BJ (cell line): Measurements from ENCODE around the gene E2F7. TPM values are rescaled to one million over a fixed set of nuclear protein-coding genes. Genes with fewer than 3 reads are reported as not detected.

ENCODE experiments used
- CTCF ChIA-PET: fragments of 350-600 bp; formaldehyde crosslinking; extraction: SDS; loops from one replicate; lab custom pipeline; 2021; ENCODE audit warnings: antibody characterized with exemption, inconsistent platforms; lab: Yijun Ruan, JAX
- POLR2A ChIA-PET: fragments of 300-600 bp; sonication (Branson Sonifier 250); formaldehyde crosslinking; extraction: SDS; loops from one replicate; lab custom pipeline; 2021; ENCODE audit warnings: antibody characterized with exemption; lab: Charles Lee
- DNase-seq: peaks from one replicate; pipeline ENCODE4 v3.0.0-alpha.2; 2011; ENCODE audit warnings: low read depth
- H3K27me3 ChIP-seq: 2 replicates; pipeline ENCODE4 v1.6.0; 2011; ENCODE audit warnings: low read length; ENCODE audit not compliant: control insufficient read depth, insufficient read depth
- H3K36me3 ChIP-seq: 2 replicates; pipeline ENCODE4 v1.5.1; 2011; ENCODE audit warnings: low read length; ENCODE audit not compliant: control insufficient read depth, insufficient read depth
- H3K4me3 ChIP-seq: 2 replicates; pipeline ENCODE4 v1.5.1; 2011; ENCODE audit warnings: low read depth, mild to moderate bottlenecking, control low read depth, low read length
- CTCF ChIP-seq: IDR thresholded peaks from 2 replicates; pipeline ENCODE4 v1.5.1; 2011; ENCODE audit warnings: low read depth, mild to moderate bottlenecking, control low read depth, inconsistent platforms, low read length, moderate library complexity; ENCODE audit not compliant: insufficient read depth
- polyA plus RNA-seq: library from polyadenylated mRNA; depleted of rRNA; stranded (reverse); fragments of >200 nt; gene quantifications from 2 replicates; pipeline ENCODE4 v1.2.3, GENCODE V29; 2011; rRNA removed

E2F7 gene
- polyA plus RNA-seq, 1 experiment, result 3.6 TPM

- no peak for DNase-seq
- Histone ChIP-seq H3K4me3 (no peak overlapping the region), H3K36me3 (no peaks in the 10 kb centered on the region), H3K27me3 (peaks cover 2% of the 10 kb centered on the region; the same call in 1 of the 2 replicates)
- no peak for TF ChIP-seq CTCF
- POLR2A ChIA-PET, result no interaction called here
- CTCF ChIA-PET, result no interaction called here
These were observed 88.5 kb downstream of the E2F7 start for GRCh38 chr12:76976777-76977382.

Other genes starting within 250 kb of the E2F7 start
- gene CSRP2, start 186.6 kb downstream of the E2F7 start, polyA plus RNA-seq, result 81.6 and 99.2 TPM in 2 replicates